Spleen (tissue), 11 donors: ENCODE measurements around the gene FBLN5. TPM values are rescaled to one million over a fixed set of nuclear protein-coding genes. Genes with fewer than 3 reads are reported as not detected.
"Not testable (repeated sequence)": the region's sequence is repeated elsewhere in the genome, so short reads cannot be mapped to it uniquely, and the experiment has no call there.

ENCODE experiments used
- DNase-seq: peaks from one replicate; pipeline ENCODE4 v3.0.0-alpha.2; 2020
- H3K27ac ChIP-seq, 8 donors: fragments of 200-600 bp; sonication (generic) in 7 of 8; 1 replicate in 4 of 8; 2 replicates in 4 of 8; pipeline versions ENCODE4 v1.5.0 to v1.8.0; 2016 to 2021; ENCODE audit warnings: inconsistent platforms in 4 of 8, mild to moderate bottlenecking in 4 of 8, moderate library complexity in 1 of 8
- H3K27me3 ChIP-seq, 7 donors: fragments of 200-600 bp; sonication (generic) in 6 of 7; replicated peaks in 1 of 7; 1 replicate in 4 of 7; 2 replicates in 3 of 7; pipeline versions ENCODE4 v1.5.0 to v1.8.0; 2016 to 2021; ENCODE audit warnings: inconsistent platforms in 3 of 7, mild to moderate bottlenecking in 1 of 7
- H3K36me3 ChIP-seq, 6 donors: fragments of 200-600 bp; sonication (generic) in 5 of 6; 1 replicate in 4 of 6; 2 replicates in 2 of 6; pipeline versions ENCODE4 v1.5.0 to v1.8.0; 2016 to 2021; ENCODE audit warnings: inconsistent platforms in 2 of 6
- H3K4me1 ChIP-seq, 6 donors: fragments of 200-600 bp; sonication (generic) in 5 of 6; 1 replicate in 3 of 6; 2 replicates in 3 of 6; pipeline versions ENCODE4 v1.5.0 to v1.8.0; 2016 to 2021; ENCODE audit warnings: inconsistent platforms in 3 of 6
- H3K4me3 ChIP-seq, 8 donors: fragments of 200-600 bp; sonication (generic) in 7 of 8; 1 replicate in 4 of 8; 2 replicates in 4 of 8; pipeline versions ENCODE4 v1.5.0 to v1.8.0; 2016 to 2021; ENCODE audit warnings: inconsistent platforms in 4 of 8, mild to moderate bottlenecking in 4 of 8, moderate library complexity in 2 of 8
- H3K9me3 ChIP-seq, 8 donors: fragments of 200-600 bp; sonication (generic) in 7 of 8; 1 replicate in 4 of 8; 2 replicates in 4 of 8; pipeline versions ENCODE4 v1.5.0 to v1.8.0; 2016 to 2021; ENCODE audit warnings: inconsistent platforms in 4 of 8
- CTCF ChIP-seq, 11 experiments: fragments of 200-600 bp in 7 of 11; fragments of 450-650 bp in 4 of 11; sonication (generic) in 4 of 11; IDR thresholded peaks in 8 of 11; conservative IDR thresholded peaks in 3 of 11; 1 replicate in 7 of 11; 2 replicates in 4 of 11; pipeline versions ENCODE4 v1.4.0 to v1.8.0; 2016 to 2021; ENCODE audit warnings: antibody characterized with exemption in 11 of 11, inconsistent platforms in 4 of 11, mild to moderate bottlenecking in 1 of 11
- POLR2A ChIP-seq, 3 donors: fragments of 450-650 bp; IDR thresholded peaks; one replicate each; pipeline ENCODE4 v1.5.1; 2017; ENCODE audit warnings: antibody characterized with exemption in 3 of 3, mild to moderate bottlenecking in 1 of 3
- POLR2AphosphoS5 ChIP-seq, 3 donors: sonication (generic); formaldehyde crosslinking; IDR thresholded peaks; one replicate each; pipeline ENCODE4 v1.5.1; 2017; ENCODE audit warnings: antibody characterized with exemption in 3 of 3
- whole genome bisulfite sequencing, 5 donors: extraction: QIAGEN DNeasy Blood & Tissue Kit in 3 of 5; methylation state at CpG; one replicate each; pipeline versions ENCODE4 v1.1.5 to v1.1.7; 2013 to 2018; 5-methylcytosine and 5-hydroxymethylcytosine counted together
- intact Hi-C: fragments of 100-400 bp; cut with DNase I; formaldehyde crosslinking; loops from one replicate; pipeline ENCODE4 v1.15.0; 2023; ENCODE audit warnings: low total_unique reads
- polyA plus RNA-seq, 3 donors: library from polyadenylated mRNA; stranded (reverse); fragments of 200-250 nt; gene quantifications; one replicate each; pipeline ENCODE4 v1.2.1, GENCODE V29; 2013
- total RNA-seq, 7 donors: library from RNA; depleted of rRNA in 3 of 7; stranded (reverse); fragments of >200 nt in 3 of 7; fragmentation: NEBNext Ultra II Directional in 4 of 7; extraction: Animal tissue kit (Norgen Biotek cat#: 25700) in 4 of 7; gene quantifications; one replicate each; pipeline versions ENCODE4 v1.1.0 to v1.2.1, GENCODE V29; 2016 to 2021
- donor health status: healthy with polysubstance abuse.
- donor health status: DM: no; HTN: no; CAD: no; lungs with moderate emphysema.
- donor health status: DM: no; HTN: no; CAD: no.
- donor health status: Bipolar disorder and iron deficiency.
- donor health status: healthy.
- donor health status: DM: no; HTN: no; CAD: no.
- donor health status: DM: yes; HTN: yes; CAD: no.

Gene FBLN5
- total and polyA plus RNA-seq, 10 donors, result 26.4 to 396 (median 102) TPM

GRCh38 chr14:91898372-91898771 is 49.1 kb downstream of the FBLN5 start:
- H3K27me3 ChIP-seq, result no peaks in the 10 kb centered on the region
- H3K27ac ChIP-seq, result peak overlapping the region in 4 of 8 donors; percentile 33 to 70 (median 60)
- TF ChIP-seq POLR2AphosphoS5 (IDR thresholded peaks at IDR 0.05) (no peak), POLR2A (IDR thresholded peaks at IDR 0.05) (no peak), CTCF (IDR thresholded peaks at IDR 0.05 in 8 of 11, conservative IDR thresholded peaks at IDR 0.05 in 3 of 11) (no peak)
- no peak overlapping the region for H3K4me3 ChIP-seq
- H3K4me1 ChIP-seq, result peaks cover 0 to 23% (median 2%) of the 10 kb centered on the region in 6 donors
- no peaks in the 10 kb centered on the region for H3K9me3 ChIP-seq
- H3K36me3 ChIP-seq, result no peaks in the 10 kb centered on the region
- intact Hi-C loops, result no loop called here
- no peak for DNase-seq
- 75 to 87% (median 83%) methylated on average over 5 of the region's 5 CpGs for WGBS, 5 donors

GRCh38 chr14:91897716-91898115 is 49.8 kb downstream of the FBLN5 start:
- H3K9me3 ChIP-seq, H3K4me3 ChIP-seq, intact Hi-C loops: not testable (repeated sequence)

GRCh38 chr14:91897106-91897701 is 50.3 kb downstream of the FBLN5 start:
- no peak overlapping the region for H3K4me3 ChIP-seq
- TF ChIP-seq POLR2AphosphoS5 (IDR thresholded peaks at IDR 0.05) (peak; percentile 24 to 61 (median 56)), POLR2A (IDR thresholded peaks at IDR 0.05) (no peak), CTCF (IDR thresholded peaks at IDR 0.05 in 8 of 11, conservative IDR thresholded peaks at IDR 0.05 in 3 of 11) (no peak)
- 58 to 73% (median 64%) methylated on average over 10 of the region's 10 CpGs for WGBS, 5 donors
- H3K9me3 ChIP-seq, result no peaks in the 10 kb centered on the region
- peak overlapping the region in 6 of 8 donors; percentile 10 to 70 (median 52) for H3K27ac ChIP-seq
- intact Hi-C loops, result no loop called here
- no peaks in the 10 kb centered on the region for H3K27me3 ChIP-seq
- DNase-seq, result no peak
- H3K4me1 ChIP-seq, result peaks cover 0 to 33% (median 3%) of the 10 kb centered on the region in 6 donors
- H3K36me3 ChIP-seq, result peaks cover 0 to 6% (median 0%) of the 10 kb centered on the region in 6 donors

More at GRCh38 chr14:91897716-91898115, 49.8 kb downstream of the FBLN5 start:
- peaks cover 0 to 28% (median 3%) of the 10 kb centered on the region in 6 donors for H3K4me1 ChIP-seq
- H3K27me3 ChIP-seq, H3K36me3 ChIP-seq, DNase-seq: not testable (repeated sequence)
- H3K27ac ChIP-seq, result peak overlapping the region in 4 of 8 donors; percentile 33 to 70 (median 60)
- WGBS, 5 donors, result 82 to 92% (median 88%) methylated on average over 5 of the region's 5 CpGs

- intact Hi-C loops, result no loop called here
- WGBS, 5 donors, result 87 to 96% (median 93%) methylated on average over 4 of the region's 4 CpGs
Measured at GRCh38 chr14:91896419-91896818, 51.1 kb downstream of the FBLN5 start.

More at GRCh38 chr14:91896419-91896818, 51.1 kb downstream of the FBLN5 start:
- H3K9me3 ChIP-seq, result no peaks in the 10 kb centered on the region
- TF ChIP-seq POLR2A (IDR thresholded peaks at IDR 0.05) (no peak), CTCF (IDR thresholded peaks at IDR 0.05 in 8 of 11, conservative IDR thresholded peaks at IDR 0.05 in 3 of 11) (no peak), POLR2AphosphoS5 (IDR thresholded peaks at IDR 0.05) (no peak)
- H3K4me1 ChIP-seq, result peaks cover 0 to 38% (median 3%) of the 10 kb centered on the region in 6 donors
- peaks cover 0 to 7% (median 0%) of the 10 kb centered on the region in 6 donors for H3K36me3 ChIP-seq
- H3K27ac ChIP-seq, result peak overlapping the region in 5 of 8 donors; percentile 43 to 70 (median 55)
- no peak overlapping the region for H3K4me3 ChIP-seq
- H3K27me3 ChIP-seq, result no peaks in the 10 kb centered on the region
- DNase-seq, result no peak
